Sigmoid colon (tissue), 3 donors: ENCODE measurements around the gene RCCD1.
"Not testable (repeated sequence)": the region's sequence is repeated elsewhere in the genome, so short reads cannot be mapped to it uniquely, and the experiment has no call there.

Experiments used
- CTCF ChIP-seq, 4 experiments: fragments of 450-650 bp in 3 of 4; fragments of 200-600 bp in 1 of 4; IDR thresholded peaks; one replicate each; pipeline ENCODE4 v1.5.1; 2016 to 2019; ENCODE audit warnings: antibody characterized with exemption in 4 of 4, mild to moderate bottlenecking in 3 of 4, moderate library complexity in 2 of 4
- POLR2A ChIP-seq, 2 donors: fragments of 450-650 bp; IDR thresholded peaks; one replicate each; pipeline ENCODE4 v1.6.1; 2016; ENCODE audit warnings: antibody characterized with exemption in 2 of 2, mild to moderate bottlenecking in 2 of 2, moderate library complexity in 2 of 2

GRCh38 chr15:90922712-90923322, 31.9 kb upstream of the RCCD1 start:
- TF ChIP-seq CTCF, POLR2A (IDR thresholded peaks at IDR 0.05): not testable (repeated sequence)
